Osteoblast (primary cell): ENCODE results near the gene SEZ6. TPM values are rescaled to one million over a fixed set of nuclear protein-coding genes. Genes with fewer than 3 reads are reported as not detected.

ENCODE experiments used
- DNase-seq: peaks from one replicate; pipeline ENCODE4 v3.0.0; 2011; ENCODE audit warnings: low spot score, mixed read lengths; ENCODE audit not compliant: insufficient read length; ENCODE audit errors: missing footprints
- H2AFZ ChIP-seq: 2 replicates; pipeline ENCODE4 v1.6.0; 2011; ENCODE audit warnings: mild to moderate bottlenecking, low read length
- H3K27ac ChIP-seq: 2 replicates; pipeline ENCODE4 v1.5.1; 2011; ENCODE audit warnings: mild to moderate bottlenecking, low read depth, low read length, moderate library complexity
- H3K27me3 ChIP-seq: 2 replicates; pipeline ENCODE4 v1.6.0; 2012; ENCODE audit warnings: mild to moderate bottlenecking, control low read depth, inconsistent platforms, low read length, moderate library complexity; ENCODE audit not compliant: insufficient read depth
- H3K36me3 ChIP-seq: 2 replicates; pipeline ENCODE4 v1.5.1; 2011; ENCODE audit warnings: mild to moderate bottlenecking, low read length, control low read depth, moderate library complexity; ENCODE audit not compliant: insufficient read depth
- H3K4me1 ChIP-seq: 2 replicates; pipeline ENCODE4 v1.5.1; 2011; ENCODE audit warnings: mild to moderate bottlenecking, low read length, control low read depth, moderate library complexity; ENCODE audit not compliant: insufficient read depth
- H3K4me2 ChIP-seq: 2 replicates; pipeline ENCODE4 v1.6.0; 2011; ENCODE audit warnings: mild to moderate bottlenecking, low read length; ENCODE audit not compliant: insufficient read depth
- H3K4me3 ChIP-seq: fragments of 200-600 bp; sonication (generic); 3 replicates; pipeline ENCODE4 v1.5.1; 2012; ENCODE audit warnings: mild to moderate bottlenecking, low read length, inconsistent platforms; ENCODE audit not compliant: insufficient read depth
- H3K79me2 ChIP-seq: 2 replicates; pipeline ENCODE4 v1.6.0; 2012; ENCODE audit warnings: mild to moderate bottlenecking, low read length, control low read depth, inconsistent platforms; ENCODE audit not compliant: insufficient read depth
- H3K9me3 ChIP-seq: 2 replicates; pipeline ENCODE4 v1.5.1; 2011; ENCODE audit warnings: low read depth, low read length, control low read depth
- H4K20me1 ChIP-seq: 2 replicates; pipeline ENCODE4 v1.6.0; 2012; ENCODE audit warnings: mild to moderate bottlenecking, low read length, control low read depth; ENCODE audit not compliant: insufficient read depth
- CTCF ChIP-seq: IDR thresholded peaks from 2 replicates; pipeline ENCODE4 v1.5.1; 2011; ENCODE audit warnings: mild to moderate bottlenecking, low read depth, low read length, moderate library complexity; ENCODE audit errors: extremely low read depth
- total RNA-seq: library from RNA; depleted of rRNA; stranded (reverse); fragments of >200 nt; gene quantifications from 2 replicates; pipeline ENCODE4 v1.2.3, GENCODE V29; 2012

The SEZ6 gene
- total RNA-seq, 1 donor = not detected

- no peak overlapping the region for H3K4me3 ChIP-seq
- peak; percentile 84 for DNase-seq
- peaks cover 26% of the 10 kb centered on the region for H3K27me3 ChIP-seq
- no peaks in the 10 kb centered on the region for H3K36me3 ChIP-seq
- H2AFZ ChIP-seq = no peak overlapping the region
- no peak for TF ChIP-seq CTCF
- H3K27ac ChIP-seq = no peak overlapping the region
- no peaks in the 10 kb centered on the region for H4K20me1 ChIP-seq
- no peak overlapping the region for H3K4me2 ChIP-seq
- H3K4me1 ChIP-seq = peaks cover 3% of the 10 kb centered on the region
- no peaks in the 10 kb centered on the region for H3K79me2 ChIP-seq
- H3K9me3 ChIP-seq = no peaks in the 10 kb centered on the region
Observed at GRCh38 chr17:28963055-28963611, 42.7 kb downstream of the SEZ6 start.

GRCh38 chr17:28961391-28961790 is 44.4 kb downstream of the SEZ6 start:
- no peaks in the 10 kb centered on the region for H3K9me3 ChIP-seq
- DNase-seq = peak; percentile 36
- no peak overlapping the region for H2AFZ ChIP-seq
- TF ChIP-seq CTCF = no peak
- H3K27me3 ChIP-seq = peaks cover 23% of the 10 kb centered on the region
- H3K4me1 ChIP-seq = no peaks in the 10 kb centered on the region
- no peak overlapping the region for H3K27ac ChIP-seq
- H4K20me1 ChIP-seq = no peaks in the 10 kb centered on the region
- H3K4me2 ChIP-seq = no peak overlapping the region
- no peak overlapping the region for H3K4me3 ChIP-seq
- H3K79me2 ChIP-seq = no peaks in the 10 kb centered on the region
- H3K36me3 ChIP-seq = no peaks in the 10 kb centered on the region

- no peak overlapping the region for H3K4me3 ChIP-seq
- no peak overlapping the region for H3K4me2 ChIP-seq
- H3K9me3 ChIP-seq = no peaks in the 10 kb centered on the region
- H3K27me3 ChIP-seq = peaks cover 23% of the 10 kb centered on the region
- H4K20me1 ChIP-seq = no peaks in the 10 kb centered on the region
- H3K79me2 ChIP-seq = no peaks in the 10 kb centered on the region
- no peak overlapping the region for H2AFZ ChIP-seq
- DNase-seq = peak; percentile 38
- no peak for TF ChIP-seq CTCF
- H3K4me1 ChIP-seq = no peaks in the 10 kb centered on the region
- H3K27ac ChIP-seq = no peak overlapping the region
- no peaks in the 10 kb centered on the region for H3K36me3 ChIP-seq
Observed at GRCh38 chr17:28960256-28961061, 45.4 kb downstream of the SEZ6 start.

GRCh38 chr17:28959471-28959871 is 46.4 kb downstream of the SEZ6 start:
- H3K4me1 ChIP-seq = no peaks in the 10 kb centered on the region
- no peak overlapping the region for H3K4me3 ChIP-seq
- H3K27me3 ChIP-seq = peaks cover 23% of the 10 kb centered on the region
- H3K4me2 ChIP-seq = no peak overlapping the region
- no peaks in the 10 kb centered on the region for H3K36me3 ChIP-seq
- no peaks in the 10 kb centered on the region for H3K79me2 ChIP-seq
- H3K9me3 ChIP-seq = no peaks in the 10 kb centered on the region
- no peaks in the 10 kb centered on the region for H4K20me1 ChIP-seq
- peak; percentile 62 for DNase-seq
- no peak overlapping the region for H3K27ac ChIP-seq
- no peak for TF ChIP-seq CTCF
- no peak overlapping the region for H2AFZ ChIP-seq
